ENCODE results near the gene TAPT1.

GRCh38 chr4:16133406-16133805, 92.9 kb downstream of the TAPT1 start:
- TF ChIP-seq CTCF (IDR thresholded peaks at IDR 0.05) (no peak), POLR2A (IDR thresholded peaks at IDR 0.05) (no peak)
